IMR-90 (cell line): ENCODE results near the gene ITSN2. TPM values are rescaled to one million over a fixed set of nuclear protein-coding genes. Genes with fewer than 3 reads are reported as not detected.
A peak's percentile ranks its signal among the peaks of the same experiment; 100 is the strongest.

Source experiments
- ATAC-seq: fragments of 200-7000 bp; cut with Tn5 transposase; 2 replicates; pipeline ENCODE4 v1.9.1; 2020; ENCODE audit warnings: low read depth, mild to moderate bottlenecking, moderate library complexity
- Bru-seq: library from RNA; stranded (reverse); fragments of 400-500 nt; gene quantifications from one replicate; lab custom pipeline; 2021; lab: Mats Ljungman, UMichigan
- BruChase-seq, 2 experiments: library from RNA; stranded (reverse); fragments of 400-500 nt; gene quantifications; one replicate each; lab custom pipeline; 2021; lab: Mats Ljungman, UMichigan
- BruUV-seq: library from RNA; stranded (reverse); fragments of 400-500 nt; replicated peaks from 2 replicates; lab custom pipeline; 2021; lab: Mats Ljungman, UMichigan
- CTCF ChIA-PET: fragments of 300-600 bp; formaldehyde crosslinking; extraction: SDS; loops from one replicate; lab custom pipeline; 2021; ENCODE audit warnings: antibody characterized with exemption; lab: Yijun Ruan, JAX
- POLR2A ChIA-PET: fragments of 300-600 bp; sonication (Branson Sonifier 250); formaldehyde crosslinking; loops from one replicate; lab custom pipeline; 2022; ENCODE audit warnings: antibody characterized with exemption; ENCODE audit not compliant: unreplicated experiment; lab: Charles Lee
- DNase-seq: peaks from one replicate; pipeline ENCODE4 v3.0.0; 2013
- H2AFZ ChIP-seq: replicated peaks from 2 replicates; pipeline ENCODE3; 2013; ENCODE audit warnings: low read length, mild to moderate bottlenecking; ENCODE audit not compliant: poor library complexity
- H2AK5ac ChIP-seq: 2 replicates; pipeline ENCODE4 v1.6.1; 2013; ENCODE audit warnings: low read depth, low read length, inconsistent platforms
- H2AK9ac ChIP-seq: replicated peaks from 2 replicates; pipeline ENCODE3; 2013; ENCODE audit warnings: mild to moderate bottlenecking, low read depth, low read length, moderate library complexity; ENCODE audit not compliant: poor library complexity
- H2BK120ac ChIP-seq: 2 replicates; pipeline ENCODE4 v1.6.1; 2013; ENCODE audit warnings: low read depth, low read length, inconsistent platforms
- H2BK15ac ChIP-seq: 3 replicates; pipeline ENCODE4 v1.6.1; 2013; ENCODE audit warnings: low read depth, low read length, inconsistent platforms
- H2BK20ac ChIP-seq: 2 replicates; pipeline ENCODE4 v1.6.1; 2013; ENCODE audit warnings: low read depth, mild to moderate bottlenecking, inconsistent platforms, low read length, moderate library complexity
- H2BK5ac ChIP-seq: 2 replicates; pipeline ENCODE4 v1.6.1; 2013; ENCODE audit warnings: mild to moderate bottlenecking, low read depth, low read length, inconsistent platforms; ENCODE audit not compliant: poor library complexity, severe bottlenecking
- H3K14ac ChIP-seq: replicated peaks from 2 replicates; pipeline ENCODE4 v1.6.1; 2013; ENCODE audit warnings: low read depth, low read length, inconsistent platforms
- H3K18ac ChIP-seq: 2 replicates; pipeline ENCODE4 v1.6.1; 2013; ENCODE audit warnings: low read depth, low read length, control low read depth
- H3K23ac ChIP-seq: 2 replicates; pipeline ENCODE4 v1.6.1; 2013; ENCODE audit warnings: low read depth, low read length, inconsistent platforms
- H3K27ac ChIP-seq: 2 replicates; pipeline ENCODE4 v1.5.1; 2013; ENCODE audit warnings: mild to moderate bottlenecking, control low read depth, low read length; ENCODE audit not compliant: insufficient read depth
- H3K27me3 ChIP-seq: 2 replicates; pipeline ENCODE4 v1.6.1; 2013; ENCODE audit warnings: low read length; ENCODE audit not compliant: control insufficient read depth, insufficient read depth
- H3K36me3 ChIP-seq: 2 replicates; pipeline ENCODE4 v1.6.1; 2013; ENCODE audit warnings: low read length, mixed read lengths; ENCODE audit not compliant: control insufficient read depth, insufficient read depth
- H3K4ac ChIP-seq: 2 replicates; pipeline ENCODE4 v1.6.1; 2013; ENCODE audit warnings: low read depth, low read length, inconsistent platforms
- H3K4me1 ChIP-seq: 2 replicates; pipeline ENCODE4 v1.6.1; 2013; ENCODE audit warnings: low read length, mixed read lengths; ENCODE audit not compliant: control insufficient read depth, insufficient read depth
- H3K4me2 ChIP-seq: 2 replicates; pipeline ENCODE4 v1.6.1; 2013; ENCODE audit warnings: low read depth, mild to moderate bottlenecking, control low read depth, low read length, moderate library complexity
- H3K4me3 ChIP-seq: 2 replicates; pipeline ENCODE4 v1.5.1; 2013; ENCODE audit warnings: low read depth, mild to moderate bottlenecking, control low read depth, low read length, moderate library complexity; ENCODE audit not compliant: insufficient read depth
- H3K56ac ChIP-seq: 2 replicates; pipeline ENCODE4 v1.6.1; 2013; ENCODE audit warnings: low read length, inconsistent platforms; ENCODE audit not compliant: insufficient read depth; ENCODE audit errors: extremely low read depth
- H3K79me1 ChIP-seq, 2 experiments: 2 replicates each; pipeline ENCODE4 v1.6.1; 2013; ENCODE audit warnings: low read length in 2 of 2, inconsistent platforms in 1 of 2, low read depth in 1 of 2
- H3K9ac ChIP-seq: 2 replicates; pipeline ENCODE4 v1.6.1; 2013; ENCODE audit warnings: low read depth, low read length, control low read depth
- H3K9me1 ChIP-seq: 2 replicates; pipeline ENCODE4 v1.6.1; 2013; ENCODE audit warnings: low read length, inconsistent platforms; ENCODE audit not compliant: insufficient read depth
- H3K9me3 ChIP-seq: 2 replicates; pipeline ENCODE4 v1.6.1; 2013; ENCODE audit warnings: low read length; ENCODE audit not compliant: control insufficient read depth, insufficient read depth
- H4K20me1 ChIP-seq: 2 replicates; pipeline ENCODE4 v1.6.1; 2013; ENCODE audit warnings: low read length, inconsistent platforms; ENCODE audit not compliant: insufficient read depth
- H4K5ac ChIP-seq: 2 replicates; pipeline ENCODE4 v1.6.1; 2013; ENCODE audit warnings: mild to moderate bottlenecking, low read depth, low read length, control low read depth
- H4K8ac ChIP-seq, 2 experiments: 2 replicates each; pipeline ENCODE4 v1.6.1; 2013; ENCODE audit warnings: low read depth in 2 of 2, low read length in 2 of 2, control low read depth in 1 of 2, inconsistent platforms in 1 of 2
- H4K91ac ChIP-seq: 2 replicates; pipeline ENCODE4 v1.6.1; 2013; ENCODE audit warnings: low read depth, low read length, inconsistent platforms; ENCODE audit not compliant: insufficient read depth
- CEBPB ChIP-seq: IDR thresholded peaks from 2 replicates; pipeline ENCODE4 v1.6.1; 2012; ENCODE audit warnings: low read depth, low read length, improper control_type of control experiment
- CHD1 ChIP-seq: IDR thresholded peaks from 2 replicates; pipeline ENCODE4 v1.6.1; 2012; ENCODE audit warnings: low read depth, low read length, improper control_type of control experiment
- MAZ ChIP-seq: IDR thresholded peaks from 2 replicates; pipeline ENCODE4 v1.6.1; 2012; ENCODE audit warnings: low read depth, mild to moderate bottlenecking, low read length, improper control_type of control experiment, moderate library complexity, borderline replicate concordance
- NFE2L2 ChIP-seq: fragments of 150-350 bp; IDR thresholded peaks from 2 replicates; pipeline ENCODE4 v1.6.1; 2016; ENCODE audit warnings: low read depth, mild to moderate bottlenecking, low read length
- POLR2A ChIP-seq: IDR thresholded peaks from 2 replicates; pipeline ENCODE4 v1.6.1; 2012; ENCODE audit warnings: mild to moderate bottlenecking, low read depth, low read length
- RAD21 ChIP-seq: IDR thresholded peaks from 2 replicates; pipeline ENCODE4 v1.6.1; 2012; ENCODE audit warnings: low read length, improper control_type of control experiment
- SMC3 ChIP-seq: fragments of 150-350 bp; IDR thresholded peaks from 2 replicates; pipeline ENCODE4 v1.6.1; 2016; ENCODE audit warnings: low read depth, mild to moderate bottlenecking, antibody characterized with exemption, low read length, moderate library complexity
- USF2 ChIP-seq: fragments of 150-350 bp; IDR thresholded peaks from 2 replicates; pipeline ENCODE4 v1.6.1; 2017; ENCODE audit warnings: mild to moderate bottlenecking, antibody characterized with exemption, low read length, low read depth
- WGBS, 2 experiments: methylation state at CpG; one replicate each; pipeline versions ENCODE4 v1.1.5 to v1.1.7; 2013; ENCODE audit warnings: missing lambda C conversion rate in 2 of 2; ENCODE audit not compliant: insufficient read length in 1 of 2; ENCODE audit errors: extremely low coverage in 2 of 2; 5-methylcytosine and 5-hydroxymethylcytosine counted together
- dilution Hi-C: fragments of 300-500 bp; cut with HindIII; formaldehyde crosslinking; loops from one replicate; pipeline ENCODE4 v1.14.3; 2018; ENCODE audit warnings: low sequenced_read_pairs; ENCODE audit not compliant: unreplicated experiment
- in situ Hi-C: fragments of 300-500 bp; cut with MboI; formaldehyde crosslinking; loops from 3 replicates; pipeline ENCODE4 v1.14.3; 2019; ENCODE audit warnings: low sequenced_read_pairs, inconsistent platforms, mixed read lengths
- intact Hi-C: fragments of 100-400 bp; cut with micrococcal nuclease; formaldehyde crosslinking; loops from 2 replicates; pipeline ENCODE4 v1.10.0; 2022
- long read RNA-seq: library from polyadenylated mRNA; unstranded; transcript quantifications from one replicate; pipeline ENCODE4 v2.0.0, GENCODE V29; 2021; ENCODE audit not compliant: unreplicated experiment
- polyA plus RNA-seq, 3 experiments: library from polyadenylated mRNA; depleted of rRNA; stranded (reverse); fragments of >200 nt; gene quantifications; 2 replicates each; pipeline ENCODE4 v1.2.3, GENCODE V29; 2012; ENCODE audit warnings: low replicate concordance in 1 of 3
- total RNA-seq: library from RNA; depleted of rRNA; stranded (reverse); fragments of >200 nt; gene quantifications from 2 replicates; pipeline ENCODE4 v1.2.3, GENCODE V29; 2012; rRNA removed

Gene ITSN2
- total RNA-seq (17.2 and 23.3 TPM in 2 replicates), polyA plus RNA-seq (2012; rRNA removed) (8.4 and 10.7 TPM in 2 replicates), Bru-seq, nascent RNA (percentile 75 among the genes with signal in this experiment), BruChase-seq, experiment 1, labeled RNA remaining after a 6-hour chase (percentile 75 among the genes with signal in this experiment), BruChase-seq, experiment 2, labeled RNA remaining after a 2-hour chase (percentile 73 among the genes with signal in this experiment)
- 3.6 and 3.9 TPM in 2 replicates for polyA plus RNA-seq (2012; cell fraction: cytosol; rRNA removed)
- polyA plus RNA-seq (2012; cell fraction: nucleus; rRNA removed; ENCODE audit: low replicate concordance), result 15.6 and 47.7 TPM in 2 replicates
- long read RNA-seq, partial matches to known transcripts, result 10 of 15 reads
- long read RNA-seq, other reads (novel, unspliced or antisense), result 5 of 15 reads

- WGBS, 2 experiments, result 0% methylated on average over 68 of the region's 96 CpGs; no CpG with 5 or more reads in 1 of the 2 experiments
- peak within 1 kb of the TSS; percentile 88 for H2AK9ac ChIP-seq
- BruUV-seq, result no TSS peak
- H3K14ac ChIP-seq, result peak within 1 kb of the TSS; percentile 91
- H3K4me2 ChIP-seq, result peak within 1 kb of the TSS; percentile 94
- H3K9me3 ChIP-seq, result no peaks in the 10 kb centered on the region
- dilution Hi-C loops, result no loop called here
- H2BK20ac ChIP-seq, result no peak within 1 kb of the TSS
- H3K27ac ChIP-seq, result peak within 1 kb of the TSS; percentile 65
- peak within 1 kb of the TSS; percentile 85 to 92 for H4K8ac ChIP-seq
- in situ Hi-C loops, result no loop called here
- H3K79me1 ChIP-seq, result peaks cover 7 to 31% of the 10 kb centered on the region in 2 experiments
- CTCF ChIA-PET, result no interaction called here
- H2BK120ac ChIP-seq, result peak within 1 kb of the TSS; percentile 95
- H2BK5ac ChIP-seq, result peak within 1 kb of the TSS; percentile 69
- H3K4ac ChIP-seq, result peak within 1 kb of the TSS; percentile 83
- H4K20me1 ChIP-seq, result no peaks in the 10 kb centered on the region
- H2AFZ ChIP-seq, result peak within 1 kb of the TSS; percentile 99
- H3K27me3 ChIP-seq, result no peaks in the 10 kb centered on the region; the same call in 1 of the 2 replicates
- ATAC-seq (peak; percentile 99), DNase-seq (peak; percentile 49)
- peak within 1 kb of the TSS; percentile 83 for H4K5ac ChIP-seq
- peaks cover 4% of the 10 kb centered on the region; the same call in 1 of the 2 replicates for H3K9me1 ChIP-seq
- H4K91ac ChIP-seq, result peak within 1 kb of the TSS; percentile 75
- no peak for TF ChIP-seq NFE2L2
- no peak for TF ChIP-seq CHD1
- no peak for TF ChIP-seq USF2
- no peak for TF ChIP-seq SMC3
- 0 out of 2 replicates have a peak, but pooled peaks have one; percentile 34 for TF ChIP-seq POLR2A
- TF ChIP-seq RAD21, result no peak
- TF ChIP-seq CEBPB, result no peak
- TF ChIP-seq MAZ, result peak; percentile 14; the same call in 1 of the 2 replicates
- POLR2A ChIA-PET, result no interaction called here
- H3K9ac ChIP-seq, result peak within 1 kb of the TSS; percentile 97
- H2BK15ac ChIP-seq, result no peak within 1 kb of the TSS
- peak within 1 kb of the TSS; percentile 42; the same call in 1 of the 2 replicates for H2AK5ac ChIP-seq
- H3K36me3 ChIP-seq, result no peaks in the 10 kb centered on the region
- intact Hi-C loops, result no loop called here
- H3K23ac ChIP-seq, result peak within 1 kb of the TSS; percentile 79; the same call in 1 of the 2 replicates
- H3K18ac ChIP-seq, result peak within 1 kb of the TSS; percentile 77; the same call in 1 of the 2 replicates
- H3K56ac ChIP-seq, result no peak within 1 kb of the TSS; the same call in none of the 2 replicates
- H3K4me3 ChIP-seq, result peak within 1 kb of the TSS; percentile 97
- H3K4me1 ChIP-seq, result no peaks in the 10 kb centered on the region; the same call in 1 of the 2 replicates
Measured at GRCh38 chr2:24360050-24360962, at the start of gene ITSN2. TSS of gene ITSN2 (minus strand) at chr2:24360536. CDS start at chr2:24328082, 32,454 bp downstream.
